ENCODE measurements around the gene TOB1. TPM values are rescaled to one million over a fixed set of nuclear protein-coding genes. Genes with fewer than 3 reads are reported as not detected.

TOB1 gene
- total RNA-seq, 1 experiment from 2014 or later: 53.1 TPM

DNA sequence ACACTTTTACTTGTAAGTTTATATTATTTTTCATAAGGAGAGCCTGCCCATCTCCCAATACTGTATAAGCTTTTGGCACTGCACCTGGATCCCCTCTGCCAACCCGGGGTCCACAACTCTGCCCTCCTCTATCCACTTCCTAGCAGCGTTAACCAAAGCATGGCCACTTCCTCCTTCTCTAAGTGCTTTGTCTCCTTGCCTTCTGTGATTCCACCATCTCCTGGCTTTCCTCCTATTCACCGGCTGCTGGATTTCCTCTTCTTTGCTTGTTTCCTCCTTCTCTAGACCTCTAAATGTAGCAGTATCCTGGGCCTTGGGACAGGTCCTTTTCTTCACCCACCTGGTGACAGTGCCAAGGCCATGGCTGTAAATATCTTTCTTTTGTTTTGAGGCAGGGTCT lies 50.8 kb downstream of the TOB1 start:
- POLR2A ChIA-PET: interaction anchor here (0.7 kb wide), 1 partner anchor 17 kb away, joined by 3 read pairs; no protein-coding TSS in a partner anchor
- H3K36me3 Mint-ChIP-seq (ENCODE audit: insufficient read depth, unreplicated experiment): no peaks in the 10 kb centered on the region
- no peak overlapping the region for H3K27ac Mint-ChIP-seq (ENCODE audit: low read depth, unreplicated experiment)
- no peaks in the 10 kb centered on the region for H3K27me3 Mint-ChIP-seq (ENCODE audit: insufficient read depth, unreplicated experiment)
- CTCF ChIA-PET: interaction anchor here (0.6 kb wide), 1 partner anchor 37 kb away, joined by 4 read pairs; no protein-coding TSS in a partner anchor
- no peak overlapping the region for H3K4me3 Mint-ChIP-seq (ENCODE audit: unreplicated experiment)
- BruUV-seq (replicated peaks): no TSS peak
- intact Hi-C loops (cut with micrococcal nuclease): no loop called here
- H3K9me3 Mint-ChIP-seq (ENCODE audit: unreplicated experiment): peaks cover 6% of the 10 kb centered on the region
- peaks cover 14% of the 10 kb centered on the region for H3K4me1 Mint-ChIP-seq (ENCODE audit: insufficient read depth, unreplicated experiment)
- TF ChIP-seq, protein P1, sequence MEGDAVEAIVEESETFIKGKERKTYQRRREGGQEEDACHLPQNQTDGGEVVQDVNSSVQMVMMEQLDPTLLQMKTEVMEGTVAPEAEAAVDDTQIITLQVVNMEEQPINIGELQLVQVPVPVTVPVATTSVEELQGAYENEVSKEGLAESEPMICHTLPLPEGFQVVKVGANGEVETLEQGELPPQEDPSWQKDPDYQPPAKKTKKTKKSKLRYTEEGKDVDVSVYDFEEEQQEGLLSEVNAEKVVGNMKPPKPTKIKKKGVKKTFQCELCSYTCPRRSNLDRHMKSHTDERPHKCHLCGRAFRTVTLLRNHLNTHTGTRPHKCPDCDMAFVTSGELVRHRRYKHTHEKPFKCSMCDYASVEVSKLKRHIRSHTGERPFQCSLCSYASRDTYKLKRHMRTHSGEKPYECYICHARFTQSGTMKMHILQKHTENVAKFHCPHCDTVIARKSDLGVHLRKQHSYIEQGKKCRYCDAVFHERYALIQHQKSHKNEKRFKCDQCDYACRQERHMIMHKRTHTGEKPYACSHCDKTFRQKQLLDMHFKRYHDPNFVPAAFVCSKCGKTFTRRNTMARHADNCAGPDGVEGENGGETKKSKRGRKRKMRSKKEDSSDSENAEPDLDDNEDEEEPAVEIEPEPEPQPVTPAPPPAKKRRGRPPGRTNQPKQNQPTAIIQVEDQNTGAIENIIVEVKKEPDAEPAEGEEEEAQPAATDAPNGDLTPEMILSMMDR (IDR thresholded peaks at IDR 0.05; ENCODE audit: unreplicated experiment): no peak
- no peak for DNase-seq (ENCODE audit: unreplicated experiment)

DNA sequence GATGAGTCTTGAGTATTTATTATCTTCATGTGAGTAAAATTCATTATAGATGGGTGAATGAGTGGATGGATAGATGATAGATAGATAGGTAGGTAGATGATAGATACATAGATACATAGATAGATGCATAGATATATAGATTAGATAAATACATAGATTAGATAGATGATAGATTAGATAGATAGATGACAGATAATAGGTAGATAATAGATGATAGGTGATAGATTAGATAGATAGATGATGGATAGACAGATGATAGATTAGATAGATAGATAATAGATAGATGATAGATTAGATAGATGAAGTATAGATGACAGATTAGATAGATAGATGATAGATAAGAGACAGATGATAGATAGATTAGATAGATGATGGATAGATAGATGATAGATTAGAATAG lies 52.6 kb downstream of the TOB1 start:
- TF ChIP-seq, protein P1 (IDR thresholded peaks at IDR 0.05; ENCODE audit: unreplicated experiment): no peak
- Mint-ChIP-seq H3K4me3 (ENCODE audit: unreplicated experiment) (no peak overlapping the region), H3K36me3 (ENCODE audit: insufficient read depth, unreplicated experiment) (no peaks in the 10 kb centered on the region), H3K27ac (ENCODE audit: low read depth, unreplicated experiment) (no peak overlapping the region), H3K27me3 (ENCODE audit: insufficient read depth, unreplicated experiment) (no peaks in the 10 kb centered on the region), H3K9me3 (ENCODE audit: unreplicated experiment) (peaks cover 6% of the 10 kb centered on the region), H3K4me1 (ENCODE audit: insufficient read depth, unreplicated experiment) (peaks cover 7% of the 10 kb centered on the region)
- intact Hi-C loops (cut with micrococcal nuclease): no loop called here
- ChIA-PET POLR2A (no interaction called here), CTCF (no interaction called here)
- BruUV-seq (replicated peaks): no TSS peak
- no peak for DNase-seq (ENCODE audit: unreplicated experiment)

Other genes starting within 250 kb of the TOB1 start
- gene ABCC3, start 231.5 kb downstream of the TOB1 start, total RNA-seq (2022): 209 and 293 TPM in 2 replicates
- gene ANKRD40, start 158.4 kb downstream of the TOB1 start, total RNA-seq (2022): 42.2 and 46.4 TPM in 2 replicates
- gene LUC7L3, start 146.8 kb downstream of the TOB1 start, total RNA-seq (2022): 99.4 and 108 TPM in 2 replicates
- not detected in 2 replicates for gene ANKRD40CL, start 98.8 kb downstream of the TOB1 start, total RNA-seq (2022)
- gene WFIKKN2, start 30.8 kb downstream of the TOB1 start, total RNA-seq (2022): not detected in 2 replicates

Measured in MCF 10A (cell line).